Measurements from ENCODE around the gene P4HA2.

P4HA2 gene

DNA sequence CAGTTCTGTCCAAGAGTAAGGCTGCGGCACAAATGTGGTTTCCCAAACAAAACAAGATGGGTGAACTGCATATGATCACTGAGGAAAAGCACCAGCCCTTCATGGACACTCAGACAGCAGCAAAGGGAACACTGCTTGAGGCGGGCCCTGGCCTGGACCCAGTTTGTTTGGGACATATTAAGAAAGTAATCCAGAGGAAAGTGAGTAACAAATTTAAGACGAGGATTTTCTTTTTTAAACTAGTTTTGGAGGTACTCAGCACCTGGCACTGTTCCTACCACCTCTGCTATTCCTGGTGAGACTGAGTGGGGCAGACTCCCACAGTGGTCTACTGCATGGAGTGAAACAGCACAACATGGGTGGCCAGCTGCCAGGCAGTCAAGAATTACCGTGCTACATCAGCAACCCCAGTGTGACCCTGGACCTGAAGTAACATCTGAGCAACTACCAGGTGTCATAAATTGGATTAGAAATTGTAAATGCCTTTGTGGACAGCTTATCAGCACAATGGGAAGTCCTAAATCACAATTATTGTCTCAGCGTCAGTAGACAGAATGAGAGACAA lies 28.5 kb downstream of the P4HA2 start:
- H3K36me3 ChIP-seq (ENCODE audit: control insufficient read depth, insufficient read depth, low read length): no peaks in the 10 kb centered on the region

DNA sequence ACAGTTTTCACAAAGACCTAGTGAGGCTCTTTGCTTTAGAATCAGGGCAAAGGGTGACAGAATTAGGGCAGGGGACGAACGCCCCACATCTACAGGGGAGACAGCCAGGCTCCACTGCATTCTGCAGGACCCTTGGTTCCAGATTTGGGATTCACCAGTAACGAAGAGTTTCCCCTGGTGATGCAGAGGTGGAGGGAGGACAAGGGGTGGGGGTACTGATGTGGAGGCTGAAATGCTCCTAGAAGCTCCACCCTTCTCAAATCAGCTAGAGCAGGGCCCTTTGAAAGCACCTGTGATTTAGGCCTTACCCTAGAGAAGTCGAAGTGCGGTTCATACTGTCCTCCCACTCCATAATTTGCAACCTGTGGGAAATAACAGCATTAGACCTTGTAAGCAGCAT lies 29.1 kb downstream of the P4HA2 start:
- Histone ChIP-seq H3K79me1 (ENCODE audit: low read length) (no peaks in the 10 kb centered on the region), H3K4me2 (ENCODE audit: low read length) (no peak overlapping the region), H3K36me3 (ENCODE audit: control insufficient read depth, insufficient read depth, low read length) (no peaks in the 10 kb centered on the region), H3K4me1 (ENCODE audit: control insufficient read depth, low read depth, low read length) (no peaks in the 10 kb centered on the region), H3K9ac (ENCODE audit: low read length) (no peak overlapping the region), H2AK5ac (ENCODE audit: low read length) (no peak overlapping the region), H3K4me3 (ENCODE audit: low read length) (no peak overlapping the region), H4K8ac (ENCODE audit: low read depth, low read length) (no peak overlapping the region), H4K5ac (ENCODE audit: low read length) (no peak overlapping the region), H2BK120ac (ENCODE audit: low read depth, low read length) (no peak overlapping the region), H3K23ac (ENCODE audit: low read length) (no peak overlapping the region), H2BK5ac (ENCODE audit: low read length) (no peak overlapping the region), H3K27me3 (ENCODE audit: insufficient read depth, low read length, poor library complexity) (no peaks in the 10 kb centered on the region), H3K56ac (ENCODE audit: low read length) (no peak overlapping the region), H3K18ac (ENCODE audit: low read length) (no peak overlapping the region), H2BK15ac (replicated peaks; ENCODE audit: low read depth) (no peak overlapping the region), H3K27ac (ENCODE audit: low read depth, low read length) (no peak overlapping the region), H3K4ac (ENCODE audit: low read depth, low read length) (no peak overlapping the region), H3K79me2 (ENCODE audit: control insufficient read depth, insufficient read depth, low read length) (no peaks in the 10 kb centered on the region)
- DNase-seq: no peak
- WGBS (ENCODE audit: extremely low coverage, insufficient coverage, low lambda C conversion rate): no CpG with 5 or more reads among the region's 5 CpGs

More for the DNA sequence above, 28.5 kb downstream of the P4HA2 start:
- Histone ChIP-seq H3K4ac (ENCODE audit: low read depth, low read length) (no peak overlapping the region), H3K79me2 (ENCODE audit: control insufficient read depth, insufficient read depth, low read length) (no peaks in the 10 kb centered on the region), H3K79me1 (ENCODE audit: low read length) (no peaks in the 10 kb centered on the region), H2BK120ac (ENCODE audit: low read depth, low read length) (no peak overlapping the region), H3K4me1 (ENCODE audit: control insufficient read depth, low read depth, low read length) (no peaks in the 10 kb centered on the region), H4K8ac (ENCODE audit: low read depth, low read length) (no peak overlapping the region), H2BK5ac (ENCODE audit: low read length) (no peak overlapping the region), H3K18ac (ENCODE audit: low read length) (no peak overlapping the region), H3K27ac (ENCODE audit: low read depth, low read length) (no peak overlapping the region), H2BK15ac (replicated peaks; ENCODE audit: low read depth) (no peak overlapping the region), H4K5ac (ENCODE audit: low read length) (no peak overlapping the region), H3K4me3 (ENCODE audit: low read length) (no peak overlapping the region), H3K27me3 (ENCODE audit: insufficient read depth, low read length, poor library complexity) (no peaks in the 10 kb centered on the region), H3K56ac (ENCODE audit: low read length) (no peak overlapping the region), H3K23ac (ENCODE audit: low read length) (no peak overlapping the region), H3K4me2 (ENCODE audit: low read length) (no peak overlapping the region), H2AK5ac (ENCODE audit: low read length) (no peak overlapping the region), H3K9ac (ENCODE audit: low read length) (no peak overlapping the region)
- no peak for DNase-seq
- no CpG with 5 or more reads among the region's 5 CpGs for WGBS (ENCODE audit: extremely low coverage, insufficient coverage, low lambda C conversion rate)

DNA sequence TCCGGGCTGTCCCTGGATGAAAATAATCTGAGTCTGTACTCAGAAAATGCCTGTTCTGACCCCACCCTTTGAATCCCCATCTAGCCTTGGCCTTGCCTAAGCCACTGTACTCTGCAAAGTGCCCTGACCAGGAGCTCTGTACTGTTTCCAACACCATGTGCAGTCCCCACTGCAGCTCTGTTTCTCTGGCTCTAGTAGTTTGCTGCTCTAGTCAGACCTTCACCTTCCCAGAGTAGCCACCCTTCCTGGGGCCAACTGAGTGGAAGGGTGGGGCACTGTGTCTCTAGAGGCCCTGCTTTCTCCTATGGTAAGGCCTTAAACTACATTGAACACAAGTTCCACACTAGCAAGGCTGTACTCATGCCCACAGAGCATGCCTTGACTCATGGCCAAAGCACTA lies 31.9 kb downstream of the P4HA2 start:
- Histone ChIP-seq H3K4me3 (ENCODE audit: low read length) (no peak overlapping the region), H3K27ac (ENCODE audit: low read depth, low read length) (no peak overlapping the region), H3K79me2 (ENCODE audit: control insufficient read depth, insufficient read depth, low read length) (no peaks in the 10 kb centered on the region), H3K4me2 (ENCODE audit: low read length) (no peak overlapping the region), H3K4me1 (ENCODE audit: control insufficient read depth, low read depth, low read length) (no peaks in the 10 kb centered on the region), H3K27me3 (ENCODE audit: insufficient read depth, low read length, poor library complexity) (no peaks in the 10 kb centered on the region), H3K36me3 (ENCODE audit: control insufficient read depth, insufficient read depth, low read length) (no peaks in the 10 kb centered on the region), H4K5ac (ENCODE audit: low read length) (no peak overlapping the region), H2BK120ac (ENCODE audit: low read depth, low read length) (no peak overlapping the region), H3K9ac (ENCODE audit: low read length) (no peak overlapping the region), H2BK5ac (ENCODE audit: low read length) (no peak overlapping the region), H3K56ac (ENCODE audit: low read length) (no peak overlapping the region), H3K79me1 (ENCODE audit: low read length) (no peaks in the 10 kb centered on the region), H3K4ac (ENCODE audit: low read depth, low read length) (no peak overlapping the region), H2AK5ac (ENCODE audit: low read length) (no peak overlapping the region), H3K23ac (ENCODE audit: low read length) (no peak overlapping the region), H2BK15ac (replicated peaks; ENCODE audit: low read depth) (no peak overlapping the region), H3K18ac (ENCODE audit: low read length) (no peak overlapping the region), H4K8ac (ENCODE audit: low read depth, low read length) (no peak overlapping the region)
- DNase-seq: no peak
- no CpG with 5 or more reads among the region's 1 CpG for WGBS (ENCODE audit: extremely low coverage, insufficient coverage, low lambda C conversion rate)

DNA sequence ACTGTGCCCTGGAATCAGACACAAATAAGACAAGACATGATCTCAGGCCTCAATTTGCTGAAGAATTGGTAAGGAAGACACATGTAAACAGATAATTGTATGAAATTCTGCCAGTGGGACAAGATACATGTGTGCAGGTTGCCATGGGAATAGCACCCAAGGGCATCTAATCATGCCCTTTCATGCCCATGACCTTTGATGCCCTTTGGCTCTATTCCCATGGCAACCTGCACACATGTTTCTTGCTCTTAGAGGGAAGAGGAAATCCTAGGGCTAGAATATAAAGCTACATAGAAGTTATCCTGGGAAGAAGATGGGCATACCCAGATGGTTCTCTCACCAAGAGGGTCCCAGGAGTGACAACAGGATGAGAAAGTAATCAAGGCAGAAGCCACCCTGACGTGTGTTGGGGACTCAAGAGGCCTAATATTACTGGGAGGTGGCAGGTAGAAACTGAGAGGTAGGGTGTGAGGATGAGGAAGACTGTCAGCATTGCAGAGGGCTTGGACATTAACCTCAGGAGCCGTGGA lies 34.4 kb downstream of the P4HA2 start:
- Histone ChIP-seq H3K36me3 (ENCODE audit: control insufficient read depth, insufficient read depth, low read length) (no peaks in the 10 kb centered on the region), H2AK5ac (ENCODE audit: low read length) (no peak overlapping the region), H2BK5ac (ENCODE audit: low read length) (no peak overlapping the region), H3K4me3 (ENCODE audit: low read length) (no peak overlapping the region), H3K79me1 (ENCODE audit: low read length) (no peaks in the 10 kb centered on the region), H3K56ac (ENCODE audit: low read length) (no peak overlapping the region), H3K27me3 (ENCODE audit: insufficient read depth, low read length, poor library complexity) (no peaks in the 10 kb centered on the region), H3K27ac (ENCODE audit: low read depth, low read length) (no peak overlapping the region), H3K18ac (ENCODE audit: low read length) (no peak overlapping the region), H3K9ac (ENCODE audit: low read length) (no peak overlapping the region), H3K23ac (ENCODE audit: low read length) (no peak overlapping the region), H2BK120ac (ENCODE audit: low read depth, low read length) (no peak overlapping the region), H4K8ac (ENCODE audit: low read depth, low read length) (no peak overlapping the region), H3K4me2 (ENCODE audit: low read length) (no peak overlapping the region), H4K5ac (ENCODE audit: low read length) (no peak overlapping the region), H3K79me2 (ENCODE audit: control insufficient read depth, insufficient read depth, low read length) (no peaks in the 10 kb centered on the region), H2BK15ac (replicated peaks; ENCODE audit: low read depth) (no peak overlapping the region), H3K4ac (ENCODE audit: low read depth, low read length) (no peak overlapping the region), H3K4me1 (ENCODE audit: control insufficient read depth, low read depth, low read length) (no peaks in the 10 kb centered on the region)
- DNase-seq: no peak
- no CpG with 5 or more reads among the region's 2 CpGs for WGBS (ENCODE audit: extremely low coverage, insufficient coverage, low lambda C conversion rate)

DNA sequence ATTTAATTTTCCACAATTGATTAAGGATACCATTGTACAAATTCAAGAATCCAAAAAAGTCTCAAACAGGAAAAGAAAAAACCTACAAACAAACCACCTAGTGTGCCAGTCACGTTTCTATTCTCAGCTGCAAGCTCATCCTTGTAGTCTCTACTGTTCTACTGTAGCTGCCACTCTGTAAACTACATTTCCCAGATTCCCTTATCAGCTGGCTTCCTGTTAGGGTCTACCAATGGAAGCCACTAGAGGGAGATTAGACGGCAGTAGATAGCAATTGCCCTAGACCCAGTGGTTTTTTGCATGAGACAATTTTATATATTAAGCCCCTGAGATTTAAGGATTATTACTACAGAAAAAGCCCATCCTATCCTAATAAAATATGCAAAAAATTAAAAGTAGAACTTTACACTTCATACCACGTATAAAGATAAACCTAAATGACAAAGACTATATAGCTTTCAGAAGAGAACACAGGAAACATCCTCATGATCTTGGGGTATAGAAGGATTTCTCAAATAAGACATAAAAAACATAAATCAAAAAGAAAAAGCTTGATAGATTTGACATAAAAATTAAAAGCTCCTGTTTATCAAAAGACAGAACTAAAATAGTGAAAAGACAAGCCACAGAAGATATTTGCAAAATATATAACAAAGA lies 37.4 kb downstream of the P4HA2 start:
- no peaks in the 10 kb centered on the region for H3K79me1 ChIP-seq (ENCODE audit: low read length)
- H3K4ac ChIP-seq (ENCODE audit: low read depth, low read length): no peak overlapping the region
- no peak overlapping the region for H3K18ac ChIP-seq (ENCODE audit: low read length)
- peak; percentile 90 for DNase-seq
- H3K27me3 ChIP-seq (ENCODE audit: insufficient read depth, low read length, poor library complexity): no peaks in the 10 kb centered on the region
- no peak overlapping the region for H3K4me2 ChIP-seq (ENCODE audit: low read length)
- H2BK5ac ChIP-seq (ENCODE audit: low read length): no peak overlapping the region
- H4K8ac ChIP-seq (ENCODE audit: low read depth, low read length): no peak overlapping the region
- no CpG with 5 or more reads among the region's 3 CpGs for WGBS (ENCODE audit: extremely low coverage, insufficient coverage, low lambda C conversion rate)
- no peaks in the 10 kb centered on the region for H3K79me2 ChIP-seq (ENCODE audit: control insufficient read depth, insufficient read depth, low read length)
- H2BK15ac ChIP-seq (replicated peaks; ENCODE audit: low read depth): no peak overlapping the region
- H3K36me3 ChIP-seq (ENCODE audit: control insufficient read depth, insufficient read depth, low read length): no peaks in the 10 kb centered on the region
- no peak overlapping the region for H3K23ac ChIP-seq (ENCODE audit: low read length)
- H4K5ac ChIP-seq (ENCODE audit: low read length): no peak overlapping the region
- H3K56ac ChIP-seq (ENCODE audit: low read length): no peak overlapping the region
- no peaks in the 10 kb centered on the region for H3K4me1 ChIP-seq (ENCODE audit: control insufficient read depth, low read depth, low read length)
- H3K4me3 ChIP-seq (ENCODE audit: low read length): no peak overlapping the region
- H3K9ac ChIP-seq (ENCODE audit: low read length): no peak overlapping the region
- H3K27ac ChIP-seq (ENCODE audit: low read depth, low read length): no peak overlapping the region
- no peak overlapping the region for H2BK120ac ChIP-seq (ENCODE audit: low read depth, low read length)
- no peak overlapping the region for H2AK5ac ChIP-seq (ENCODE audit: low read length)

DNA sequence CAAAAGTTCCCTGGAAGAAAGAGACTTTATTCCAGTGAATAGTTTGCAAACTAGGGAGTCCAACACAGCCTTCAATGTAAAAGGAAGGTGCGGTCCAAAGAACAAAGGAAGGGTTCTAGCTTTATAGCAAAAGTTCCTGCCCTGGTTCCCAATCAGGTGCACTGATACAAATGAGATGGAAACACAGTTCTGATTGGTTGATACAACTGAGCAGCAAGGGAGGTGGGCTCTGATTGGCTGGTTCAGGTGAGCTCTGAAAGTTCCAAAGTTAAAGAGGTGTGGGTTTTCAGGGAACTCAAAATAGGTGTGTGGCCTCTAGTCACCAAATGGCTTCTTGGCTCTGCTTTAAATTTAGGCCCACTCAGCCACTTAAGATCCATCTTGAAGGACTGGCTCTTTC lies 43.1 kb downstream of the P4HA2 start:
- Histone ChIP-seq H2BK15ac (replicated peaks; ENCODE audit: low read depth) (no peak overlapping the region), H4K5ac (ENCODE audit: low read length) (no peak overlapping the region), H3K18ac (ENCODE audit: low read length) (no peak overlapping the region), H3K79me2 (ENCODE audit: control insufficient read depth, insufficient read depth, low read length) (no peaks in the 10 kb centered on the region), H3K4ac (ENCODE audit: low read depth, low read length) (no peak overlapping the region), H3K9ac (ENCODE audit: low read length) (no peak overlapping the region), H3K4me2 (ENCODE audit: low read length) (no peak overlapping the region), H3K79me1 (ENCODE audit: low read length) (no peaks in the 10 kb centered on the region), H3K56ac (ENCODE audit: low read length) (no peak overlapping the region), H3K27me3 (ENCODE audit: insufficient read depth, low read length, poor library complexity) (no peaks in the 10 kb centered on the region), H3K27ac (ENCODE audit: low read depth, low read length) (no peak overlapping the region), H4K8ac (ENCODE audit: low read depth, low read length) (no peak overlapping the region), H3K23ac (ENCODE audit: low read length) (no peak overlapping the region), H3K4me3 (ENCODE audit: low read length) (no peak overlapping the region), H2AK5ac (ENCODE audit: low read length) (no peak overlapping the region), H3K36me3 (ENCODE audit: control insufficient read depth, insufficient read depth, low read length) (no peaks in the 10 kb centered on the region), H2BK5ac (ENCODE audit: low read length) (no peak overlapping the region), H2BK120ac (ENCODE audit: low read depth, low read length) (no peak overlapping the region), H3K4me1 (ENCODE audit: control insufficient read depth, low read depth, low read length) (no peaks in the 10 kb centered on the region)
- peak; percentile 49 for DNase-seq
- no CpG with 5 or more reads among the region's 1 CpG for WGBS (ENCODE audit: extremely low coverage, insufficient coverage, low lambda C conversion rate)

Data from mesendoderm (in vitro differentiated cells).